IMR-90 (cell line): ENCODE measurements around the gene STUB1. TPM values are rescaled to one million over a fixed set of nuclear protein-coding genes. Genes with fewer than 3 reads are reported as not detected.

Source experiments
- ATAC-seq: fragments of 200-7000 bp; cut with Tn5 transposase; 2 replicates; pipeline ENCODE4 v1.9.1; 2020; ENCODE audit warnings: low read depth, mild to moderate bottlenecking, moderate library complexity
- BruUV-seq: library from RNA; stranded (reverse); fragments of 400-500 nt; replicated peaks from 2 replicates; lab custom pipeline; 2021; lab: Mats Ljungman, UMichigan
- CTCF ChIA-PET: fragments of 300-600 bp; formaldehyde crosslinking; extraction: SDS; loops from one replicate; lab custom pipeline; 2021; ENCODE audit warnings: antibody characterized with exemption; lab: Yijun Ruan, JAX
- POLR2A ChIA-PET: fragments of 300-600 bp; sonication (Branson Sonifier 250); formaldehyde crosslinking; loops from one replicate; lab custom pipeline; 2022; ENCODE audit warnings: antibody characterized with exemption; ENCODE audit not compliant: unreplicated experiment; lab: Charles Lee
- DNase-seq: peaks from one replicate; pipeline ENCODE4 v3.0.0; 2013
- H2AFZ ChIP-seq: replicated peaks from 2 replicates; pipeline ENCODE3; 2013; ENCODE audit warnings: low read length, mild to moderate bottlenecking; ENCODE audit not compliant: poor library complexity
- H2AK5ac ChIP-seq: 2 replicates; pipeline ENCODE4 v1.6.1; 2013; ENCODE audit warnings: low read depth, low read length, inconsistent platforms
- H2AK9ac ChIP-seq: replicated peaks from 2 replicates; pipeline ENCODE3; 2013; ENCODE audit warnings: mild to moderate bottlenecking, low read depth, low read length, moderate library complexity; ENCODE audit not compliant: poor library complexity
- H2BK120ac ChIP-seq: 2 replicates; pipeline ENCODE4 v1.6.1; 2013; ENCODE audit warnings: low read depth, low read length, inconsistent platforms
- H2BK15ac ChIP-seq: 3 replicates; pipeline ENCODE4 v1.6.1; 2013; ENCODE audit warnings: low read depth, low read length, inconsistent platforms
- H2BK20ac ChIP-seq: 2 replicates; pipeline ENCODE4 v1.6.1; 2013; ENCODE audit warnings: low read depth, mild to moderate bottlenecking, inconsistent platforms, low read length, moderate library complexity
- H2BK5ac ChIP-seq: 2 replicates; pipeline ENCODE4 v1.6.1; 2013; ENCODE audit warnings: mild to moderate bottlenecking, low read depth, low read length, inconsistent platforms; ENCODE audit not compliant: poor library complexity, severe bottlenecking
- H3K14ac ChIP-seq: replicated peaks from 2 replicates; pipeline ENCODE4 v1.6.1; 2013; ENCODE audit warnings: low read depth, low read length, inconsistent platforms
- H3K18ac ChIP-seq: 2 replicates; pipeline ENCODE4 v1.6.1; 2013; ENCODE audit warnings: low read depth, low read length, control low read depth
- H3K23ac ChIP-seq: 2 replicates; pipeline ENCODE4 v1.6.1; 2013; ENCODE audit warnings: low read depth, low read length, inconsistent platforms
- H3K27ac ChIP-seq: 2 replicates; pipeline ENCODE4 v1.5.1; 2013; ENCODE audit warnings: mild to moderate bottlenecking, control low read depth, low read length; ENCODE audit not compliant: insufficient read depth
- H3K27me3 ChIP-seq: 2 replicates; pipeline ENCODE4 v1.6.1; 2013; ENCODE audit warnings: low read length; ENCODE audit not compliant: control insufficient read depth, insufficient read depth
- H3K36me3 ChIP-seq: 2 replicates; pipeline ENCODE4 v1.6.1; 2013; ENCODE audit warnings: low read length, mixed read lengths; ENCODE audit not compliant: control insufficient read depth, insufficient read depth
- H3K4ac ChIP-seq: 2 replicates; pipeline ENCODE4 v1.6.1; 2013; ENCODE audit warnings: low read depth, low read length, inconsistent platforms
- H3K4me1 ChIP-seq: 2 replicates; pipeline ENCODE4 v1.6.1; 2013; ENCODE audit warnings: low read length, mixed read lengths; ENCODE audit not compliant: control insufficient read depth, insufficient read depth
- H3K4me2 ChIP-seq: 2 replicates; pipeline ENCODE4 v1.6.1; 2013; ENCODE audit warnings: low read depth, mild to moderate bottlenecking, control low read depth, low read length, moderate library complexity
- H3K4me3 ChIP-seq: 2 replicates; pipeline ENCODE4 v1.5.1; 2013; ENCODE audit warnings: low read depth, mild to moderate bottlenecking, control low read depth, low read length, moderate library complexity; ENCODE audit not compliant: insufficient read depth
- H3K56ac ChIP-seq: 2 replicates; pipeline ENCODE4 v1.6.1; 2013; ENCODE audit warnings: low read length, inconsistent platforms; ENCODE audit not compliant: insufficient read depth; ENCODE audit errors: extremely low read depth
- H3K79me1 ChIP-seq, 2 experiments: 2 replicates each; pipeline ENCODE4 v1.6.1; 2013; ENCODE audit warnings: low read length in 2 of 2, inconsistent platforms in 1 of 2, low read depth in 1 of 2
- H3K9ac ChIP-seq: 2 replicates; pipeline ENCODE4 v1.6.1; 2013; ENCODE audit warnings: low read depth, low read length, control low read depth
- H3K9me1 ChIP-seq: 2 replicates; pipeline ENCODE4 v1.6.1; 2013; ENCODE audit warnings: low read length, inconsistent platforms; ENCODE audit not compliant: insufficient read depth
- H3K9me3 ChIP-seq: 2 replicates; pipeline ENCODE4 v1.6.1; 2013; ENCODE audit warnings: low read length; ENCODE audit not compliant: control insufficient read depth, insufficient read depth
- H4K20me1 ChIP-seq: 2 replicates; pipeline ENCODE4 v1.6.1; 2013; ENCODE audit warnings: low read length, inconsistent platforms; ENCODE audit not compliant: insufficient read depth
- H4K5ac ChIP-seq: 2 replicates; pipeline ENCODE4 v1.6.1; 2013; ENCODE audit warnings: mild to moderate bottlenecking, low read depth, low read length, control low read depth
- H4K8ac ChIP-seq, 2 experiments: 2 replicates each; pipeline ENCODE4 v1.6.1; 2013; ENCODE audit warnings: low read depth in 2 of 2, low read length in 2 of 2, control low read depth in 1 of 2, inconsistent platforms in 1 of 2
- H4K91ac ChIP-seq: 2 replicates; pipeline ENCODE4 v1.6.1; 2013; ENCODE audit warnings: low read depth, low read length, inconsistent platforms; ENCODE audit not compliant: insufficient read depth
- BHLHE40 ChIP-seq: fragments of 150-350 bp; IDR thresholded peaks from 2 replicates; pipeline ENCODE4 v1.6.1; 2016; ENCODE audit warnings: mild to moderate bottlenecking, low read depth, low read length
- CEBPB ChIP-seq: IDR thresholded peaks from 2 replicates; pipeline ENCODE4 v1.6.1; 2012; ENCODE audit warnings: low read depth, low read length, improper control_type of control experiment
- CHD1 ChIP-seq: IDR thresholded peaks from 2 replicates; pipeline ENCODE4 v1.6.1; 2012; ENCODE audit warnings: low read depth, low read length, improper control_type of control experiment
- MAFK ChIP-seq: IDR thresholded peaks from 2 replicates; pipeline ENCODE4 v1.6.1; 2012; ENCODE audit warnings: low read depth, low read length, improper control_type of control experiment
- MAZ ChIP-seq: IDR thresholded peaks from 2 replicates; pipeline ENCODE4 v1.6.1; 2012; ENCODE audit warnings: low read depth, mild to moderate bottlenecking, low read length, improper control_type of control experiment, moderate library complexity, borderline replicate concordance
- NFE2L2 ChIP-seq: fragments of 150-350 bp; IDR thresholded peaks from 2 replicates; pipeline ENCODE4 v1.6.1; 2016; ENCODE audit warnings: low read depth, mild to moderate bottlenecking, low read length
- POLR2A ChIP-seq: IDR thresholded peaks from 2 replicates; pipeline ENCODE4 v1.6.1; 2012; ENCODE audit warnings: mild to moderate bottlenecking, low read depth, low read length
- RAD21 ChIP-seq: IDR thresholded peaks from 2 replicates; pipeline ENCODE4 v1.6.1; 2012; ENCODE audit warnings: low read length, improper control_type of control experiment
- RCOR1 ChIP-seq: IDR thresholded peaks from 2 replicates; pipeline ENCODE4 v1.6.1; 2012; ENCODE audit warnings: mild to moderate bottlenecking, low read length, improper control_type of control experiment; ENCODE audit not compliant: insufficient replicate concordance
- RFX5 ChIP-seq: IDR thresholded peaks from 2 replicates; pipeline ENCODE4 v1.8.0; 2012; ENCODE audit warnings: low read depth, mild to moderate bottlenecking, low read length, moderate library complexity
- SMC3 ChIP-seq: fragments of 150-350 bp; IDR thresholded peaks from 2 replicates; pipeline ENCODE4 v1.6.1; 2016; ENCODE audit warnings: low read depth, mild to moderate bottlenecking, antibody characterized with exemption, low read length, moderate library complexity
- WGBS, 2 experiments: methylation state at CpG; one replicate each; pipeline versions ENCODE4 v1.1.5 to v1.1.7; 2013; ENCODE audit warnings: missing lambda C conversion rate in 2 of 2; ENCODE audit not compliant: insufficient read length in 1 of 2; ENCODE audit errors: extremely low coverage in 2 of 2; 5-methylcytosine and 5-hydroxymethylcytosine counted together
- dilution Hi-C: fragments of 300-500 bp; cut with HindIII; formaldehyde crosslinking; loops from one replicate; pipeline ENCODE4 v1.14.3; 2018; ENCODE audit warnings: low sequenced_read_pairs; ENCODE audit not compliant: unreplicated experiment
- in situ Hi-C: fragments of 300-500 bp; cut with MboI; formaldehyde crosslinking; loops from 3 replicates; pipeline ENCODE4 v1.14.3; 2019; ENCODE audit warnings: low sequenced_read_pairs, inconsistent platforms, mixed read lengths
- intact Hi-C: fragments of 100-400 bp; cut with micrococcal nuclease; formaldehyde crosslinking; loops from 2 replicates; pipeline ENCODE4 v1.10.0; 2022
- polyA plus RNA-seq, 3 experiments: library from polyadenylated mRNA; depleted of rRNA; stranded (reverse); fragments of >200 nt; gene quantifications; 2 replicates each; pipeline ENCODE4 v1.2.3, GENCODE V29; 2012; ENCODE audit warnings: low replicate concordance in 1 of 3
- total RNA-seq: library from RNA; depleted of rRNA; stranded (reverse); fragments of >200 nt; gene quantifications from 2 replicates; pipeline ENCODE4 v1.2.3, GENCODE V29; 2012
- TF ChIP-seq, protein P1 (sequence below): fragments of 150-350 bp; IDR thresholded peaks from 2 replicates; pipeline ENCODE4 v1.6.1; 2016; ENCODE audit warnings: low read depth, mild to moderate bottlenecking, low read length, moderate library complexity, borderline replicate concordance
- TF ChIP-seq, protein P2 (sequence below): fragments of 150-350 bp; IDR thresholded peaks from 2 replicates; pipeline ENCODE4 v1.6.1; 2017; ENCODE audit warnings: mild to moderate bottlenecking, antibody characterized with exemption, low read length, low read depth

The STUB1 gene
- total and polyA plus RNA-seq, 2 of the 4 experiments (the other 2 are of a cell fraction) = 183 to 186 TPM

DNA sequence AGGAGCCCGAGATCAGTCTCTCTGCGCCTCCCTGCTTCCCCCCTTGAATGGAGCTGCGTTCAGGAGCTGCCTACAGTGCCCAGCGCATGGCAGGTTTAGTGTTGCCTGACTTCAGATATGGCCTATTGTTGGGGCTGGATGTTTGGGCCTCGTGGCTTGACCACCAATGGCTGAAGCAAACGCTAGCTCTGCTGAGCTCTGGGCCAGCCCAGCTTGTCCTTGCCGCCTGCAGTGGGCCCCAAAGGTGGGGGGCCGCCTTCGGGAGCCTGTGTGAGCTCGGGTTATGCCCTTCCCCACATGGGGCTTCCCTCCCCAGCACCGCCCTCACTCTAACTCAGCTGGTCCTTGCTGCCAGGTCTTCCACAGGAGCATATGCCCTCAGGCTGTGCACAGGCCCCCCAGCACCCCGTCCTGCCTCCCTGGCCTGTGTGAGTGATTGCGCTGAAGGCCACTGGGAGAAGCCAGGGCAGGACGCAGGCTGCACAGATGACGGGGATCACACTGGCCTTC, 42.1 kb upstream of the STUB1 start (continued):
- no peak for TF ChIP-seq NFE2L2
- no peak for TF ChIP-seq CEBPB
- no peak for TF ChIP-seq RCOR1
- no peak for TF ChIP-seq POLR2A
- TF ChIP-seq CHD1 = no peak
- no peak for TF ChIP-seq MAZ
- TF ChIP-seq MAFK = no peak

DNA sequence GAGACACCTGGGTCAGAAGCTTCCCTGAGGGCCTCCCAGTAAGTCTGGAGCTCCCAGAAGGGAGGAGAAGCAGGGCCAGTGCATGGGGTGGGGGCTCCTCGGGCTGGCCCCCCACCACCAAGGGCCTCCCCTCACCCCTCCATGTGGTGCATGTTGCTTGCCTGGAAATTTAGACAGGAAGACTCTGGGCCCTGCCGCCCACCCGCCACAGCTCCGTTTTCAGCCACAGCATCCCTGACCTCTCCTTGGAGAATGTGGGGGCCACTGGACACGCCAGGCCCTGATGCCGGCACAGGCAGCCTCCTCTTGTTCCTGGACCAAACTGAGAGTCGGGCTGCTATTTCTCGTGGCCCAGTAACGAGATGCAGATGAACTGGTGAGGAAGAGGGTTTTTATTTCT, 41.4 kb upstream of the STUB1 start:
- no peak for DNase-seq
- intact Hi-C loops (loop anchor here (5.0 kb wide), 1 partner anchor 112 kb away; the partner anchor contains the start of gene CAPN15), in situ Hi-C loops (no loop called here), dilution Hi-C loops (no loop called here)
- H4K8ac ChIP-seq = no peak overlapping the region
- H2AFZ ChIP-seq = no peak overlapping the region
- no peak overlapping the region for H2AK9ac ChIP-seq
- no peaks in the 10 kb centered on the region for H3K27me3 ChIP-seq
- no peak overlapping the region for H2AK5ac ChIP-seq
- H2BK120ac ChIP-seq = no peak overlapping the region
- no peak overlapping the region for H3K4me3 ChIP-seq
- H3K23ac ChIP-seq = no peak overlapping the region
- no peak overlapping the region for H4K5ac ChIP-seq
- H3K79me1 ChIP-seq = peaks cover 3 to 35% of the 10 kb centered on the region in 2 experiments; a peak in 2 of 4 replicates
- WGBS, 2 experiments = 60% methylated on average over 2 of the region's 9 CpGs; no CpG with 5 or more reads in 1 of the 2 experiments
- H3K9me3 ChIP-seq = no peaks in the 10 kb centered on the region
- no peak overlapping the region for H3K27ac ChIP-seq
- H2BK15ac ChIP-seq = no peak overlapping the region
- peaks cover 19% of the 10 kb centered on the region for H3K4me1 ChIP-seq
- no peak overlapping the region for H3K4me2 ChIP-seq
- no peak overlapping the region for H2BK20ac ChIP-seq
- no TSS peak for BruUV-seq
- H3K14ac ChIP-seq = no peak overlapping the region
- ATAC-seq = no peak
- no peak overlapping the region for H4K91ac ChIP-seq
- no peak for TF ChIP-seq RFX5
- TF ChIP-seq NFE2L2 = no peak
- TF ChIP-seq, protein P1, sequence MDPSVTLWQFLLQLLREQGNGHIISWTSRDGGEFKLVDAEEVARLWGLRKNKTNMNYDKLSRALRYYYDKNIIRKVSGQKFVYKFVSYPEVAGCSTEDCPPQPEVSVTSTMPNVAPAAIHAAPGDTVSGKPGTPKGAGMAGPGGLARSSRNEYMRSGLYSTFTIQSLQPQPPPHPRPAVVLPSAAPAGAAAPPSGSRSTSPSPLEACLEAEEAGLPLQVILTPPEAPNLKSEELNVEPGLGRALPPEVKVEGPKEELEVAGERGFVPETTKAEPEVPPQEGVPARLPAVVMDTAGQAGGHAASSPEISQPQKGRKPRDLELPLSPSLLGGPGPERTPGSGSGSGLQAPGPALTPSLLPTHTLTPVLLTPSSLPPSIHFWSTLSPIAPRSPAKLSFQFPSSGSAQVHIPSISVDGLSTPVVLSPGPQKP = no peak
- TF ChIP-seq BHLHE40 = no peak
- no peak for TF ChIP-seq RAD21
- TF ChIP-seq, protein P2, sequence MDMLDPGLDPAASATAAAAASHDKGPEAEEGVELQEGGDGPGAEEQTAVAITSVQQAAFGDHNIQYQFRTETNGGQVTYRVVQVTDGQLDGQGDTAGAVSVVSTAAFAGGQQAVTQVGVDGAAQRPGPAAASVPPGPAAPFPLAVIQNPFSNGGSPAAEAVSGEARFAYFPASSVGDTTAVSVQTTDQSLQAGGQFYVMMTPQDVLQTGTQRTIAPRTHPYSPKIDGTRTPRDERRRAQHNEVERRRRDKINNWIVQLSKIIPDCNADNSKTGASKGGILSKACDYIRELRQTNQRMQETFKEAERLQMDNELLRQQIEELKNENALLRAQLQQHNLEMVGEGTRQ = no peak
- no peak for TF ChIP-seq SMC3
- no peak for TF ChIP-seq MAZ
- POLR2A ChIA-PET = no interaction called here
- CTCF ChIA-PET = no interaction called here
- no peak overlapping the region for H3K56ac ChIP-seq
- H3K4ac ChIP-seq = no peak overlapping the region
- H3K9me1 ChIP-seq = peaks cover 8% of the 10 kb centered on the region; the same call in 1 of the 2 replicates
- no peak overlapping the region for H3K18ac ChIP-seq
- H3K9ac ChIP-seq = no peak overlapping the region
- no peak overlapping the region for H2BK5ac ChIP-seq
- H3K36me3 ChIP-seq = peaks cover 5% of the 10 kb centered on the region; the same call in 1 of the 2 replicates
- H4K20me1 ChIP-seq = peaks cover 4% of the 10 kb centered on the region
